ENCODE results near the gene ZDHHC11B. TPM values are rescaled to one million over a fixed set of nuclear protein-coding genes. Genes with fewer than 3 reads are reported as not detected.
"Not testable (repeated sequence)": the region's sequence is repeated elsewhere in the genome, so short reads cannot be mapped to it uniquely, and the experiment has no call there.

ZDHHC11B gene
- total and polyA plus RNA-seq, 7 experiments from 2014 or later, result 0.13 to 5.5 (median 1.2) TPM; not detected in 2

DNA sequence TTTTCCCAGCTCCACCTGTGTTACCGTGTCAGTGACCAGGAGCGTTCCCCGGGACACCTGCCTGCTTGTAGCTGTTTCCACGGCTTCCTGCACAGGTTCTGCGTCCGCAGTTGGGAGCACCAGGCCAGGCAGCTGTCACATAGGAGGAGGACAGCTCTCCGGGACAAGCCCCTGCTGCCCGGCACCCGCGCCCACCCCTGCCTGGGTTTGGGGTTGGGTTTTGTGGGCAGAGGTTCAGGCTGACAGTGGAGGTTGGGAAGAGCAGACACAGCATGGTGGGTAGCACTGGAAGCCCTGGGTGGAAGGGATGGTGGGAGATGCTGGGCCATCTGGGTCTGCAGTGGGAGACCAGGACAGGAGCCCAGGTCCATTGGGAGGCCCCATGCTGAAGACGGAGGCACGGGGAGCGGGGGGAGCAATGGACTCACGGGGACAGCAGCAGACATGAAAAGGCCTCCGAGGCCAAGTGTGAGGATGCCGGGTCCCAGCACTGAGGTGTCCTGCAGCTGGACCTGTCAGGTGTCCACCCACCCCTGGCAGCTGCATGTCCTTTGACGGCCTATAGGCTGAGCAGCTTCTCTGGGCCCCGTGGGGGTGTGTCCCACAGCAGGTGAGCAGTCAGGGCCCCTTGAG, 2.8 kb upstream of the ZDHHC11B start:
- CTCF ChIA-PET; H3K27ac ChIP-seq (ENCODE audit: low read depth, low read length); DNase-seq; H3K27ac Mint-ChIP-seq; H3K4me1 Mint-ChIP-seq; POLR2A ChIA-PET; H3K9me3 ChIP-seq (ENCODE audit: control insufficient read depth in 2 of 3, low read length in 3 of 3); H3K36me3 ChIP-seq (ENCODE audit: control insufficient read depth in 2 of 3, insufficient read depth in 3 of 3, low read length in 3 of 3); H3K4me3 Mint-ChIP-seq; H3K36me3 Mint-ChIP-seq; H3K4me1 ChIP-seq (ENCODE audit: control insufficient read depth in 2 of 2, insufficient read depth in 2 of 2, low read length in 2 of 2); H3K4me3 ChIP-seq (ENCODE audit: low read length); ATAC-seq; H3K27me3 ChIP-seq (ENCODE audit: control insufficient read depth in 2 of 2, insufficient read depth in 2 of 2, low read length in 2 of 2): not testable (repeated sequence)
- intact Hi-C loops (cut with micrococcal nuclease), result loop anchor here in 1 of 2 donors (10.0 kb wide), 1 partner anchor 1007 kb away; the partner anchor contains the start of gene MRPL36
- H3K27me3 Mint-ChIP-seq, result peaks cover 0 to 24% (median 18%) of the 10 kb centered on the region in 5 donors
- H3K9me3 Mint-ChIP-seq, result peaks cover 0 to 38% (median 16%) of the 10 kb centered on the region in 11 donors

GRCh38 chr5:785181-785705, 714 bp upstream of the ZDHHC11B start:
- H3K36me3 Mint-ChIP-seq; H3K36me3 ChIP-seq (ENCODE audit: control insufficient read depth in 2 of 3, insufficient read depth in 3 of 3, low read length in 3 of 3); H3K4me1 Mint-ChIP-seq; H3K27me3 ChIP-seq (ENCODE audit: control insufficient read depth in 2 of 2, insufficient read depth in 2 of 2, low read length in 2 of 2); CTCF ChIA-PET; H3K27ac ChIP-seq (ENCODE audit: low read depth, low read length); H3K27ac Mint-ChIP-seq; H3K4me3 ChIP-seq (ENCODE audit: low read length); POLR2A ChIA-PET; H3K9me3 ChIP-seq (ENCODE audit: control insufficient read depth in 2 of 3, low read length in 3 of 3); H3K4me1 ChIP-seq (ENCODE audit: control insufficient read depth in 2 of 2, insufficient read depth in 2 of 2, low read length in 2 of 2): not testable (repeated sequence)
- H3K27me3 Mint-ChIP-seq, result peaks cover 0 to 14% (median 10%) of the 10 kb centered on the region in 5 donors
- DNase-seq, result peak in 4 of 9 donors; percentile 12 to 20 (median 17)
- peak overlapping the region in 8 of 10 donors; percentile 42 to 82 (median 72) for H3K4me3 Mint-ChIP-seq
- H3K9me3 Mint-ChIP-seq, result peaks cover 0 to 19% (median 7%) of the 10 kb centered on the region in 11 donors
- intact Hi-C loops (cut with micrococcal nuclease), result loop anchor here (2.0 to 10.0 kb wide), 5 partner anchors 92 to 1010 kb away; partner anchors contain the start of genes BRD9 (in 1 of the 2), MRPL36 (in 1 of the 2), TPPP (in 1 of the 2) and TRIP13 (in 1 of the 2)
- peak; percentile 26 for ATAC-seq

DNA sequence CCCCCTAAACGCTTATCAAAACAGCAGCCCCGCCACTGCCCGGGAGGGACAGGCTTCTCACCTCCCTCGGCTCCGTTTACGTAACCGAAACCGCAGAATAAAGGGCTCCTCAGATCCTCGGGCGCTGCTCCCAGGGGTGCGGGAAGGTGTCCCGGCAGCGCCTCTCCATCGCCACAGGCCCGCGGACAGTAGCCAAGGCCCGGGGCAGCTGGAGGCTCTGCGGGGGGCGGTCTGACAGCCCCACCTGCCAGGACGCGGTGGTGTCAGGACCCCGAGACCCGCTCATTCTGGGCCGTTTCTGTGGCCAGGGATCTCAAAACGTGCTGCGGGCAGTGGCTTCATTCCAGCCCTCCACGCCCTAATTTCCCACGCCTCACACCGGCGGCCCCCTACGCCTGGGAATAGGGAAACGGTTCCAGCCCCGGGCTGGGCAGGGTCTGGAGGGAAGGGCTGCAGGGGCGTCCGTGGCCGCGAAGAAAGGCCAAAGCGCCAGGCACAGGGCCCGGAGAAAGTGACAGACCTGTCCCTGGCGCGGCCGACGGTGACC, 575 bp downstream of the ZDHHC11B start:
- intact Hi-C loops (cut with micrococcal nuclease), result loop anchor here (2.0 to 10.0 kb wide), 6 partner anchors 91 to 1011 kb away; partner anchors contain the start of genes BRD9 (in 1 of the 2), MRPL36 (in 1 of the 2), TPPP (in 1 of the 2) and TRIP13 (in 1 of the 2)
- H3K36me3 ChIP-seq (ENCODE audit: control insufficient read depth in 2 of 3, insufficient read depth in 3 of 3, low read length in 3 of 3); H3K9me3 Mint-ChIP-seq; H3K27me3 Mint-ChIP-seq; H3K27me3 ChIP-seq (ENCODE audit: control insufficient read depth in 2 of 2, insufficient read depth in 2 of 2, low read length in 2 of 2); CTCF ChIA-PET; H3K27ac ChIP-seq (ENCODE audit: low read depth, low read length); POLR2A ChIA-PET; H3K4me1 ChIP-seq (ENCODE audit: control insufficient read depth in 2 of 2, insufficient read depth in 2 of 2, low read length in 2 of 2); H3K36me3 Mint-ChIP-seq; H3K4me1 Mint-ChIP-seq; H3K9me3 ChIP-seq (ENCODE audit: control insufficient read depth in 2 of 3, low read length in 3 of 3): not testable (repeated sequence)
- ATAC-seq, result peak; percentile 32
- Mint-ChIP-seq H3K4me3 (peak overlapping the region; percentile 64 to 86 (median 74)), H3K27ac (peak overlapping the region in 1 of 9 donors; percentile 8)
- DNase-seq, result peak in 7 of 9 donors; percentile 22 to 50 (median 35)
- H3K4me3 ChIP-seq (ENCODE audit: low read length), result peak overlapping the region; percentile 61

- H3K36me3 Mint-ChIP-seq; POLR2A ChIA-PET; H3K9me3 ChIP-seq (ENCODE audit: control insufficient read depth in 2 of 3, low read length in 3 of 3); H3K9me3 Mint-ChIP-seq; H3K36me3 ChIP-seq (ENCODE audit: control insufficient read depth in 2 of 3, insufficient read depth in 3 of 3, low read length in 3 of 3); H3K27me3 Mint-ChIP-seq; H3K27ac ChIP-seq (ENCODE audit: low read depth, low read length); H3K4me3 ChIP-seq (ENCODE audit: low read length); CTCF ChIA-PET; H3K4me1 ChIP-seq (ENCODE audit: control insufficient read depth in 2 of 2, insufficient read depth in 2 of 2, low read length in 2 of 2); H3K4me1 Mint-ChIP-seq; H3K27me3 ChIP-seq (ENCODE audit: control insufficient read depth in 2 of 2, insufficient read depth in 2 of 2, low read length in 2 of 2): not testable (repeated sequence)
- DNase-seq (peak in 5 of 9 donors; percentile 32 to 40 (median 36)), ATAC-seq (peak; percentile 30)
- peak overlapping the region in 1 of 9 donors; percentile 8 for H3K27ac Mint-ChIP-seq
- intact Hi-C loops (cut with micrococcal nuclease), result loop anchor here (5.0 to 10.0 kb wide), 2 partner anchors 324 to 1012 kb away; partner anchors contain the start of gene MRPL36 (in 1 of the 2)
- H3K4me3 Mint-ChIP-seq, result peak overlapping the region in 9 of 10 donors; percentile 64 to 86 (median 75)
Measured at GRCh38 chr5:783049-783802, 1.3 kb downstream of the ZDHHC11B start.

DNA sequence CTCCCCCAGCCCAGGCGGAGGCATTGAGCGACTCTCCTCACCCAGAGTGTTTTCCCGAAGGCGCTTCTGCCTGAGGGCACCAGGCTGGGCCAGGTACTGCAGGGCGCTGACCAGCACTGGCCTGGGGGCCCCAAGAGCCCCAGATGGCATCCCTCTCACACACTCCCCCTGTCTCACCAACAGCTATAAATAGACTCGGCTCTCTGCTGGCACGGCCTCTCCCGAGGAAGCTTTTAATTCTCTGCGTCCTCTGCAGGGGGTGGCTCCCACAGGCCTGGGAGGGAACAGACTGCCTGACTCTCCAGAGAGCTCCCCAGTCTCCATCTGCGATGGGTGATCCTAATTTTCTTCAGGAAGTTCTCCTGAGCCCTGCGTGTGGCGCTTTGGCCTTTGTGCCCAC, 2.2 kb downstream of the ZDHHC11B start:
- DNase-seq; H3K9me3 Mint-ChIP-seq; CTCF ChIA-PET; H3K36me3 Mint-ChIP-seq; H3K27ac ChIP-seq (ENCODE audit: low read depth, low read length); ATAC-seq; H3K27ac Mint-ChIP-seq; H3K4me1 Mint-ChIP-seq; H3K9me3 ChIP-seq (ENCODE audit: control insufficient read depth in 2 of 3, low read length in 3 of 3); POLR2A ChIA-PET; H3K4me3 Mint-ChIP-seq; H3K27me3 ChIP-seq (ENCODE audit: control insufficient read depth in 2 of 2, insufficient read depth in 2 of 2, low read length in 2 of 2); H3K27me3 Mint-ChIP-seq; H3K36me3 ChIP-seq (ENCODE audit: control insufficient read depth in 2 of 3, insufficient read depth in 3 of 3, low read length in 3 of 3); H3K4me1 ChIP-seq (ENCODE audit: control insufficient read depth in 2 of 2, insufficient read depth in 2 of 2, low read length in 2 of 2); H3K4me3 ChIP-seq (ENCODE audit: low read length): not testable (repeated sequence)
- intact Hi-C loops (cut with micrococcal nuclease), result loop anchor here (5.0 to 10.0 kb wide), 2 partner anchors 325 to 1012 kb away; partner anchors contain the start of gene MRPL36 (in 1 of the 2)

- H3K9me3 ChIP-seq (ENCODE audit: control insufficient read depth in 2 of 3, low read length in 3 of 3); H3K4me1 ChIP-seq (ENCODE audit: control insufficient read depth in 2 of 2, insufficient read depth in 2 of 2, low read length in 2 of 2); H3K27me3 ChIP-seq (ENCODE audit: control insufficient read depth in 2 of 2, insufficient read depth in 2 of 2, low read length in 2 of 2); H3K27ac ChIP-seq (ENCODE audit: low read depth, low read length); DNase-seq; H3K27me3 Mint-ChIP-seq; CTCF ChIA-PET; H3K4me3 Mint-ChIP-seq; H3K4me1 Mint-ChIP-seq; H3K36me3 Mint-ChIP-seq; H3K36me3 ChIP-seq (ENCODE audit: control insufficient read depth in 2 of 3, insufficient read depth in 3 of 3, low read length in 3 of 3); H3K9me3 Mint-ChIP-seq; ATAC-seq; H3K27ac Mint-ChIP-seq; H3K4me3 ChIP-seq (ENCODE audit: low read length); POLR2A ChIA-PET: not testable (repeated sequence)
- intact Hi-C loops (cut with micrococcal nuclease), result loop anchor here (5.0 to 10.0 kb wide), 2 partner anchors 327 to 1014 kb away; partner anchors contain the start of gene MRPL36 (in 1 of the 2)
Measured at GRCh38 chr5:780571-780970, 4.0 kb downstream of the ZDHHC11B start.

All from naive thymus-derived CD4-positive, alpha-beta T cell (primary cell).